Hematopoietic multipotent progenitor cell (in vitro differentiated cells): ENCODE results near the gene SLF2. TPM values are rescaled to one million over a fixed set of nuclear protein-coding genes. Genes with fewer than 3 reads are reported as not detected.
A peak's percentile ranks its signal among the peaks of the same experiment; 100 is the strongest.

Experiments
- DNase-seq, 3 donors: peaks; one replicate each; pipeline ENCODE4 v3.0.0-alpha.2; 2011 to 2015; ENCODE audit warnings: low read depth in 2 of 3, low spot score in 2 of 3
- total RNA-seq: library from RNA; depleted of rRNA; stranded (reverse); fragments of >200 nt; gene quantifications from one replicate; pipeline ENCODE4 v1.2.3, GENCODE V29; 2012

Gene SLF2
- total RNA-seq, 1 donor, result 9.2 TPM

DNA sequence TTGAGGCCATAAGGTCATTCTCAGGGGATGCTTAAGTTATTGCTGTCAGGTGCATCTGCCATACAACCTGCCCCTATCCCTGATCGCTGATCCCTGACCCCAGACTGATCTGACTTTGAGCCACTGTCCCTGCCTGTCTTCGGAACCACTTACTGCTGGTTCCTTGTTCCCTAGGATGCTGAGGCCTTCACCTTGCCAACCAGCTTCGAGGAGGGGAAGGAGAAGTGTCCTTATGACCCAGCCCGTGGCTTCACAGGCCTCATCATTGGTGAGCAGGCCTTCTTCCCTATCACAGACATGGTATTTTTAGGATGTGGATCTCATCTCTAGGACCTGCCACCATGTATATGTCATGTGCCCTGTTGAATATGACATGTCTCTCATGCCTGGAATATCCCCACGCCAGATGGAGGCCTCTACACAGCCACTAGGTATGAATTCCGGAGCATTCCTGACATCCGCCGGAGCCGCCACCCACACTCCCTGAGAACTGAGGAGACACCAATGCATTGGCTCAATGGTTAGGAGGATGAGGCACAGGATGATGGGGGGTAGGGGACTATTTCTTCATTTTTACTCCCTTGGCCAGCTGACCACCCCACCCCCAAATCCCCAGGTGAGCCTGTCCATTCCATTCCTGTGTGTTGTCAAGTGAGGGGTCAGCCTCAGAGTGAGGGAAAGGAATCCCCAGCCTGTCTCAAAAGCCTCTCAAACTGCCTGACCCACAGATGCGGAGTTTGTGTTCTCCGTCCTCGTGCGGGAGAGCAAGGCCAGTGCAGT, 65.5 kb downstream of the SLF2 start:
- no peak for DNase-seq

DNA sequence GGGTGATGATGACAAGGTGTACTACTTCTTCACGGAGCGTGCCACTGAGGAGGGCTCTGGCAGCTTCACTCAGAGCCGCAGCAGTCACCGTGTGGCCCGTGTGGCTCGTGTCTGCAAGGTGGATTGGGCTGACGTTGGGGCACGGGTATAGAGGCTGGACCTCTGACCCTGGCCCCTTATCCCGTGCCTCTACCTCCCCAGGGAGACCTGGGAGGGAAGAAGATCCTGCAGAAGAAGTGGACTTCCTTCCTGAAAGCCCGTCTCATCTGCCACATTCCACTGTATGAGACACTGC, 66.1 kb downstream of the SLF2 start:
- DNase-seq, result no peak

GRCh38 chr10:100979791-100980272, 67.1 kb downstream of the SLF2 start:
- no peak for DNase-seq

DNA sequence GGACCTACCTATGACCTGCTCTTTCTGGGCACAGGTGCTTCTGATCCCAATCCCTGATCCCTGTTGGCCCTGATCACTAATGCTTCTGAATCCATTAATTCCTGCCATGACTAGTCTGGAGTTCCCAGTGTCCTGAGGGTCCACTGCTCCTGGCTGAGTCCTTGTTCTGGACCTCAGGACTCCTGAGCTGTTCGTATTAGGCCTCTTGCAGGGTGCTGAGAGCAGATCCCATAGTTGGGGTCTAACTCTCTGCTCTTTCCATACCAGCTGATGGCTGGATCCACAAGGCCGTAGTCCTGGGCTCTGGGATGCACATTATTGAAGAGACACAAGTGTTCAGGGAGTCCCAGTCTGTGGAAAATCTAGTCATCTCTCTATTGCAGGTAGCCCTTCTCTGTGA, 67.5 kb downstream of the SLF2 start:
- DNase-seq, result no peak

DNA sequence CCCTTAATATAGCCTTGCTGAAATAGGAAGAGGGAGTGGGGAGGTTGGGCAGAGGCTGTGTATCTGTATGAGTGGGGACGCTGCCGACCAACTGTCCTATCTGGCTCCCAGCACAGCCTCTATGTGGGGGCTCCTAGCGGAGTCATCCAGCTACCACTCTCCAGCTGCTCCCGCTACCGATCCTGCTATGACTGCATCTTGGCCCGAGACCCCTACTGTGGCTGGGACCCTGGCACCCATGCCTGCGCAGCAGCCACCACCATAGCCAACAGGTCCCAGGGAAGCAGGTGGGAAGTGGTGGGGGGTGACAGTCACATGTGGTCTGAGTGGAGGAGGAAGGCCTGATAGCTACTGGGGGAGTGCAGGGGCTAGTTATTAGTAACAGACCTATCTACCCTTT, 67.9 kb downstream of the SLF2 start:
- DNase-seq, result no peak

GRCh38 chr10:100981178-100981772, 68.5 kb downstream of the SLF2 start:
- no peak for DNase-seq

DNA sequence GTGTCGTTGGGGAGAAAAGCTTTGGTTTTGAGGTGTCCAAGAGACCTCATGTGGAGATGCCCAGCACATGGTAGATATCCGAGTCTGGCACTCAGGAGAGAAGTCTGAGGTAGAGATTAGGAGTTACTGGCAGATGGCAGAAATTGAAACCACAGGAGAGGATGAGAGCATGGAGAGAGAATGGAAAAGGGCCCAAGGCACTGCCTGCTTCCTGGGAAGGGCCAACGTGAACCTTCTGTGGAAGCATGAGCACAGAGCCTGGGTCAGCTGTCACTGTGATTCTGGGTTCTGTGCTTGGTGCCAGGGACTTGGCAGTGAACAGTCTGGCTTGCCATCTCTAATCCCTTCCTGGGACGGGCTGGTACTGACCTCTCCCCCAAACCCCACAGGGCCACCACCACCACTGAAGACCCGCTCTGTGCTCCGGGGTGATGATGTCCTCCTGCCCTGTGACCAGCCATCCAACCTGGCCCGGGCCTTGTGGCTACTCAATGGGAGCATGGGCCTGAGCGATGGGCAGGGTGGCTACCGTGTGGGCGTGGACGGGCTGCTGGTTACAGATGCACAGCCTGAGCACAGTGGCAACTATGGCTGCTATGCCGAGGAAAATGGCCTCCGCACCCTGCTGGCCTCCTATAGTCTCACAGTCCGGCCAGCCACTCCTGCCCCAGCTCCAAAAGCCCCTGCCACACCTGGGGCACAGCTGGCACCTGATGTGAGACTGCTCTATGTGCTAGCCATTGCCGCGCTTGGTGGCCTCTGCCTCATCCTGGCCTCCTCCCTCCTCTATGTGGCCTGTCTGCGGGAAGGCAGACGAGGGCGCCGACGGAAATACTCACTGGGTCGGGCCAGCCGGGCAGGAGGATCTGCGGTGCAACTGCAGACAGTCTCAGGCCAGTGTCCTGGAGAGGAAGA, 70.4 kb downstream of the SLF2 start:
- DNase-seq, result no peak

DNA sequence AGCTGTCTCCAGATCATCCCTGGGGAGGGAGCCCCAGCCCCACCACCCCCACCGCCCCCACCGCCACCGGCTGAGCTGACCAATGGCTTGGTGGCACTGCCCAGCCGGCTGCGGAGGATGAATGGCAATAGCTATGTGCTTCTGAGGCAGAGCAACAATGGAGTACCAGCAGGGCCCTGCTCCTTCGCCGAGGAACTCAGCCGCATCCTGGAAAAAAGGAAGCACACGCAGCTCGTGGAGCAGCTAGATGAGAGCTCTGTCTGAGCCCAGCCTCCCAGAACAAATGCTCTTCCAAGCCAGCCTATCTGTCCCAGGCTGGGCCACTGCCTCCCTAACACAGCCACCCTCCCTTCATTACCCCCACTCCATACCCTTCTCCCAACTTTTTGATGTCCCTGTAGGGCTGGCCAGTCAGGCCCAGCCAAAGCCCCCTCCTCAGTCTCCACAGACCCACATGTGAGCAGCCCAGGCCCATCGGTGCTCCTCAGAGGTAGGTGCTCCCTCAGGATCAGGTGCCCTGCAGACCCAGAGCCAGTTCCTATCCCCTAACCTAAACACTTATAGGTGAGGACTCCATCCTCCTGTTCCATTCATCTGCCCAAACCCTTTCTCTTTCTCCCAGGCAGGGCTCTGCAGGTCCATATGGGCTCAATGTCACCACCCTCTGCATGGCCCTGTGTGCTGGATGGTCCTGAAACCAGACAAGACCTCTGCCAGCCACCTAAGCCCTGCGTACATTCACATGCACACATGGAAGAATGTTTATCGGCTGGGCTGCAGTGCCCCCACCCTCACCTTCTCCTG, 71.3 kb downstream of the SLF2 start:
- no peak for DNase-seq

DNA sequence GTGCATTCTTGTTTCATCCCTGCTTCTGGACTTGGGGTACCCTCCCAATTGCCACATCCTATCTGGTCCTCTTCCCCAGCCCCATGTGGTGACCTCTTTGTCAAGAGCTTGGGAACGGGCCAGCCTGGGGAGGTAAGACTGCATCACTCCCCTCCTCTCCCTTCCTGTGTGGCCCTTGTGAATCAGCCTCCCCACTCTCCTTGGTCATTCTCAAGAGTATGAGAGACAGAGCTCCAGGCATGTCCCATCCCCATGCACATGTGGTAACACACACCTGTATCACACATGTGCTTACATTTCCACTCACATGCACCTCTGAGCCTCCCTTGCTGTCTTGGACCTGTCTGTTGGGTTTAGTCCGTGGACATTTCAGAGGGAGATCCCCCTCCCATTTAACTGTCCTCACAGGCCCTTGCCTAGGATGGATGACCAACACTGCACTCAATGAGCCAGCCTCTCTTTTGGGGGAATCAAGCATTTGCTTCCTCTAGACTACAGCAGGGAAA, 72.0 kb downstream of the SLF2 start:
- no peak for DNase-seq

DNA sequence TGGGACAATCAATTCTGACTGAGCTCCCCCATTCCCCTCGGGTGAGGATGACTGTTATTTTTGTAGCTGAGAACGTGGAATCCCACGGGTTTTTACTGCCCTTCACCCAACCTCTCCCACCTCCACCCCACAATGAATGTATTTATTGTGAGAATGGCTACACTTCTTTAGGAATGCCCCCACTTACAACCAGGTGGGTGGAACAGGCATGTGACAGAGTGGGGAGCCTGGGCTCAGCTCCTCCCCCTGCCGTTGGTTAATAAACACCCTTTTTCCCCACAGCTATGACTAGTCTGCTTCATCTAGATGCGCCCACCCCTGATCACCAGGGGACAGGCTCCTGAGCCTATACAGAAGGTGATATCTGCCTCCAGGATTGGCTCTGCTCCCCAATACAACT, 72.6 kb downstream of the SLF2 start:
- no peak for DNase-seq

DNA sequence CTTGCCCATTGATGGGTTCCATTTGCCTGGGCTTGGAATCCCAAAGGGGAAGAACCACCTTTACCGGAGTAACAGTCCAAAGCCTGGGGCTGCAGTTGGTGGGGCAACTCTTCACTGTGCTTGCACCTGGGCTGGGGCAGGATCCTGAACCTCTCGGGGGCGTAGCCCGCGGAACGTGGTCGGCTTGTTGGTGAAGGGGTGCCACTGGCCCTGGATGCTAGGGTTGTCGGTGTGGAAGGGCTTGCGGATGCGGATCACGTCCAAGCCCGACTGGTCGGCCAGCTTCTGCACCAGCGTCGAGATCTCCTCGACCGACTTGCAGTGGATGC, 73.8 kb downstream of the SLF2 start:
- no peak for DNase-seq

GRCh38 chr10:100986952-100987684, 74.4 kb downstream of the SLF2 start, which contains the start of the genes MRPL43 and TWNK:
Gene MRPL43, minus strand, starts transcription at chr10:100987497. Its CDS starts 54 bp downstream, at chr10:100987443.
Gene TWNK, plus strand, starts transcription at chr10:100987543. Its CDS starts 668 bp downstream, at chr10:100988211.
- peak; percentile 76 to 84 (median 80) for DNase-seq

GRCh38 chr10:100987685-100988049, 74.9 kb downstream of the SLF2 start:
- DNase-seq, result no peak

GRCh38 chr10:100988166-100988565, 75.4 kb downstream of the SLF2 start:
- DNase-seq, result no peak

- no peak for DNase-seq
Measured at GRCh38 chr10:100989088-100989487, 76.3 kb downstream of the SLF2 start.

DNA sequence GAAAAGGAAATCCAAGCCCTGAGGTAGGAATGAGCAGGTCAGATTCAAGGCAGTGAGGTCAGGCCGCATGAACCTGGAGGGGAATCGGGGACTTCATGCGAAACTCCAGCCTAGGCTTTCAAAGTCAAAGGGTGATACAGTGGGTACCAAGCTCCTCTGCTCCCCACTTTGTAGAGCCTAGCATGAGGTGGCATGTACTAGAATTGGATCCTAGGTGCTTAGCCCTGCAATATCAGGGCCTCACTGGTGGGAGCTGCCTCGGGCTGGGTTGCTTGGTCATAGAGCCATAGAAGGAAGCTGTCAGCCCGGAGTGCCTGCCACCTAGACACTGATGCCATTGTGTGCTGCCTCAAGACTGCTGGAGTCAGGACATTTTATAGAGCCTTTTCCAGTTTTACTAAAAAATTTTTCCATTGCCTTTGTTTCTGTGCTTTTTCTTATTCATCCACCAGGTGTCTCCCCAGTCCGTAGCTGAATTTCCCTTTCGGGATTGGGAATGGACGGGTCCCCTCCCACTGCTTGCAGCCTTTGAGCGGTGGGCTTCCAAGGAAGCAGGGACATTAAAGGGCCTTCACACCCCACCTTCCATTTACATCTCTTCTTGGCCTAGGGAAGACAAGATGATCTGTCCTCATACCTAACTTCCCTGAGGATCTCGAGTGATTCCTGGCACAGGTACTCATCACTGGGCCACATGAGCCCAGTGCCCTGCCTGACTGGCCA, 81.4 kb downstream of the SLF2 start:
- DNase-seq, result peak in 1 of 3 donors; percentile 16

DNA sequence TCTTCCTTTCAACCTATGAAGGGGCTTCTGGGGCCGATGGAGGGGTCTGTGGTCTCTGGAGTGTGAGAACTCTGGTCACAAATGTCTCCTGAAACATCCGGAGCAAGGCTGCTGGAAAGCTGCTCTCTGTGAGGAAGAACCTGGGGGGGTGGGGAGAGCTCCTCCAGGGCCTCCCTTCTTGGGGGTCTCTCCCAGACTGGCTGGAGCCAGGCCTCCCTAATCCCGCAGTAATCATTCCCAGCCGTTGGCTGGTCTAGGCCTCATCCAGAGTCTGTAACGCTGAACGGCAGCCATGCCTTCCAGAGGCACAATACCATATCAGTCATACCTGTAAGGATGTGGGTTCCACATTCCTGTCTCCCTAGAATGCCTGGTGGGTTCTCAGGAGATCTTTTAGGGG, 82.4 kb downstream of the SLF2 start:
- DNase-seq, result no peak

GRCh38 chr10:100996678-100997359, 84.1 kb downstream of the SLF2 start:
- DNase-seq, result no peak
